Measurements from ENCODE around the gene GALNT13.
A peak's percentile ranks its signal among the peaks of the same experiment; 100 is the strongest.

Gene GALNT13

DNA sequence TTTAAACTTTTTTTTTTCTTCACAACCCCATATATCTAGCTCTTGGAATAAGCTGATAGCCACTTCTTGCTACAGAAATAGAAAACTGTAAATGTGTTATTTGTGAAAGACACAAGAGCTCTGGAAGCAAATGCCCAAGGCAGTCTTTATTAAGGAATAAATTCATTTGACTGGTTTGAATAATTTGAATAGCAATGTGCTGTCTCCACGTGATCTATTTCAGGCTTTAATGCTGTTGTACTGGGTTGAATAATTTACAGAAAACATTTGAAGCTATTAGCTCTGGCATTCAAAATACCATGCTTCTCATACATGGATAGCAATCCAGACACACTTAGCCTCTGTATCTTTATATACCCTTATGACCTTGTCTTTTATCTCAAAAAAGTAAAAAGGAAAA, 460.1 kb downstream of the GALNT13 start:
- DNase-seq, result no peak

DNA sequence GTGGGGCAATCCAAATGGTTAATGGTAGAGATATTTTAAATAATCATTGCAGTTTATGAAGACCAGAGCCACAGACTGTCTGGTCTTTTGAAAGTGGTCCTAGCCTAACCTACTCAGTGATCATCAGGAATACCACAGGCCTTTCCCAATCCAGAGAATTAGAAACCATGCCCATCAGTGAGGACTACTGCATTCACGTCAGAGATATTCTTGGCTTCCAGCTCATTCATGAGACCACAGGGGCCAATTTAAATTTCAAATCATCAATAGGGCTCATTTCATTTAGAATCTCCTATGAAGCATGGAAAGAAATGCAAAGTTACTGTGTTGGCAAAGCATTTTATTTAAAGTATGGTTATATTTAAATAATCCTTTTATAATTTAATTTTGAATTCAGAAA, 464.5 kb downstream of the GALNT13 start:
- DNase-seq, result no peak

DNA sequence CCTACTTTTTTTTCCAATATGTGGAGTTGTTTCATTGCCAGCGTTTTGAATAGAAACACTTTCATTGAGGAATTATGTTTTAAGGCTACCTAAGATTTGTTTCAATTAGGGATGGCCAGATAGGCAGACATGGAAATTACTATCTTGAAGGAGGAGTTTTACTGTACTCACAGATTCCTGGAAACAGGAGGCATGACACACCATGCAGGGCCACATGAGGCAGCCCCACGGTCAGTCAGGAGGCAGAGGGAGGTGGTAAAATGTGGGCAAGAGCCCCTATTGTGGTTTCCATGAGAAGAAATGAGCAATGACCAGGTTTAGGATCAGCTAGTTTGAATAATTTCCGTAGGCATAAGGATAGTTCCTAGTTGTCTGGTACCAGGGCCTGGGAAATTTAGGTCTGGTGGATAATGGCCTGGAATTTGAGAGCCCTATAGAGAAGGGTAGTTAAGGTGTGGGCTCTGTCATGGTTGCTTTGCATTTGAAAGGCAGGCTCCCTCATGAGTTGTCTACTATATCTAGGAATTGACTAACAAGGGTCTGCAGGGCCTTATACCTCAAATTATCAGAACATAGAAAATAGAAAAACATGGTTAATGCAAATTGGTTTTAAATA, 466.7 kb downstream of the GALNT13 start:
- DNase-seq, result no peak

DNA sequence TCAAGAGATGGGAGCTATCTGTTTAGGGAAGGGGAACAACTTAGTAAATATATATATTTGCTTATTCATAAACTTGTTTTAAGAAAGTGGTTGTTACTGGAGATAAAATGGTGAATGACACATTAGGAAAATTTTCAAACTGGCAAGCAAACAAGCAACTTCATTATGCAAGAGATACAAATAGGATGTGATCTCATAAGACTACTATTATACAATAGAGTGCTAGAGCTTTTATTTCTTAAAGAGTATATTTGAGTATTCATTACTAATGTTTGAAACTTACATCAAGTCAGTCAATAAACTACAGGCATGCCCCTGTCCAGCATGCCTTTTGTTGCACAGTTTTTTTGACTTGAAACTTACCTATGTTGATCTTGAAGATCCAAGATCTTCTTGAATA, 471.6 kb downstream of the GALNT13 start:
- DNase-seq, result no peak

DNA sequence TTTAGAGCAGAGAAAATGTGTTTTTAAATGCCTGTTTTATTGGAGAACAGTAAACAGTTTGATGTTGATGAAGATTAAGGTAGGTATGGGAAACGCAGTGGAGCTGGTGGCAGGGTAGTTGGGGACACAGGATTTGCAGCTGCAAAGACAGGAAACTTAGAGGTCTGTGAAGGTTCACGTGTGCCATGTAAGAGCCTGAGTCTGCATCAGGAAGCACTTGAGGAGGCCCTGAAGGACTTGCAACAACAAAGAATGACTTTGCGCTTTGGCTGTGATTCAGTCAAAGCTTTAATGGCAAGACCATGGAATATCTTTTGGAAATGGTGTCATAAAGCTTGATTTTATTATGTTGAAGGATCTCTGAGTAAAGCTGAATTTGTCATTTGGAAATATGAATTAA, 479.2 kb downstream of the GALNT13 start:
- DNase-seq, result no peak

DNA sequence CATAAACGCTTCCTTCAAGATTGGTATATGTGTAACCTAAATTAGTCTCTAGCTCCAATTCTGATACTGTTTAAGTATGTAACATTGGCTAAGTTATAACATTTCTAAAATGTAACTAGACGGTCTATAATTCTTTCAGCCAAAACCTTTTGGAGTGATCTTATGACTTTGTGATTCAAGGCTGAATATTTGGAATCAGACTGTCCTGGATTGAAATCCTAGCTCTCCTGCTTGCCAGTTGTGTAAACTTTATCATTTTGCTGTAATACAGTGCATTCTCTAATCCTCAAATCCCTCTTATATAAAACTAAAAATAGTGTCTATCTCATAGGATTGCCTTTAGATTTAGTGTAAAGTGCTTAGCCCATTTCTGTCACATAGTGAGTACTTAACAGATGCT, 489.6 kb downstream of the GALNT13 start:
- DNase-seq, result no peak

DNA sequence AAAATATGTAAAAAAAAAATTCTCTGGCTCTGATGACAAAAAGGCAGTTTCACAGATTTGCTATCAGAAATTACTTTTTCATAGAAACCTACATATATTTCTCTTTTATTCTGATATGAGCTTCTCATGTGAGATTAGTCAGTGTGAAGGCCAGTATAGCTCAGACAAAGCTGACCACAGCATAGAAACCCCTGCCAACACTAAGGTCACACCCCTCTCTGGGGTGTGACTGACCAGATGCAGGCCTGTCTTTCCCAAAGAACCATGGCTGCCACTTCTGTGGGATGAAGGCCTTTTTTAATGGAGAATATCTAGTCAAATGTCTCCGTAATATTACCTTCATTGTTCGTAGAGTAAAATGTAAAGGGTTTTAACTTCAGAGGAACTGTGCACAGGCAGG, 496.4 kb downstream of the GALNT13 start:
- no peak for DNase-seq

DNA sequence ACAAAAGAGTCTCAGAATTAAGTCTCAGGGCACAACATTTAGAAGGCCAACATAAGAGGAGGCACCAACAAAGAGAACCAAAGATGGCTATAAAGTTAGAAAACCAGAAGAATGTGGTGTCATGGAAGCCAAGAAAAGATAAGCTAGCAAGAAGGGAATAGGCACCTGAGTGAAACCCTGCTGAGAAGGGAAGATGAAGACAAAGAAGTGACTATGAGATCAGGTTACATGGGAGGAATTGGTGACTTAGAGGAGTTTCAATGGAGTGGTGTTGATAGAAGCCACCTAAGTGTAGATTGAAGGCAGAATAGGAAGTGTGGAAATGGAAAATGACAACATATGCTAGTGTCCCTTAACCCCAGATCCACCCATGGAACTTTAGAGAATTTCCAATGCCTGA, 499.2 kb downstream of the GALNT13 start:
- DNase-seq, result no peak

DNA sequence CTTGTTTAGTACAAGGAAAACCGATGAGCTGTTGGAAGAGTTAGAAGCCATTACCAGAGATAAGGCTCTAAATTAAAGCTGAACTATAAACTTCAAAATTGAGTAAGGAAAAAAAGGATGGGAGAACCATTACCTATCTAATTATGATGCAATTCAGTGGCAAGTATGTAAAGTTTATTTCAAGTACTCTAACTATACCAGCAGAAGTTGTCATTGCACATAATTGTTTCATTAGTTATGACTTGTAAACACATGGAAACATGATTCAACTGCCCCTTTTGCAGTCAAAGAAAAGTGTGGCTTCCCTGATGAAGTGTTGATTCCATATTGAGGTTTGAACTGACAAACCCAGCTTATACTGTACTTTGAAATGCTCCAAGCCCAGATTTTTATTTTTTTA, 502.7 kb downstream of the GALNT13 start:
- DNase-seq, result no peak

DNA sequence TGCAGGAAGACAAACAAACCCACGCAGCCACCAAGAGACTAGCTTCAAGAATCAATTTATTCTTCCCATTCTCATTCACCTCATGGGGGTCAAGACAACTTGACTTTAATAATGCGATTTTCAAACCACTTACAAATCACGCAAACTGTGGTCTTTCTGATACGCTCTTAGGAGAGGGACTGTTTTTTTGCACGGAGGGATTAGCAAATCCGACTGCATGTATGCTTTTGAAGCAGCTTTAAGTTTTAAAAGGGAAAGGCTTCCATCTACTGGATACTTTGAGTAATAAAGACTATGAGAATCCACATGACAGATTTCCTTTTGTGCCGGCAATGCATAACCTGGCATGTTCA, 503.8 kb downstream of the GALNT13 start:
- peak; percentile 93 for DNase-seq

DNA sequence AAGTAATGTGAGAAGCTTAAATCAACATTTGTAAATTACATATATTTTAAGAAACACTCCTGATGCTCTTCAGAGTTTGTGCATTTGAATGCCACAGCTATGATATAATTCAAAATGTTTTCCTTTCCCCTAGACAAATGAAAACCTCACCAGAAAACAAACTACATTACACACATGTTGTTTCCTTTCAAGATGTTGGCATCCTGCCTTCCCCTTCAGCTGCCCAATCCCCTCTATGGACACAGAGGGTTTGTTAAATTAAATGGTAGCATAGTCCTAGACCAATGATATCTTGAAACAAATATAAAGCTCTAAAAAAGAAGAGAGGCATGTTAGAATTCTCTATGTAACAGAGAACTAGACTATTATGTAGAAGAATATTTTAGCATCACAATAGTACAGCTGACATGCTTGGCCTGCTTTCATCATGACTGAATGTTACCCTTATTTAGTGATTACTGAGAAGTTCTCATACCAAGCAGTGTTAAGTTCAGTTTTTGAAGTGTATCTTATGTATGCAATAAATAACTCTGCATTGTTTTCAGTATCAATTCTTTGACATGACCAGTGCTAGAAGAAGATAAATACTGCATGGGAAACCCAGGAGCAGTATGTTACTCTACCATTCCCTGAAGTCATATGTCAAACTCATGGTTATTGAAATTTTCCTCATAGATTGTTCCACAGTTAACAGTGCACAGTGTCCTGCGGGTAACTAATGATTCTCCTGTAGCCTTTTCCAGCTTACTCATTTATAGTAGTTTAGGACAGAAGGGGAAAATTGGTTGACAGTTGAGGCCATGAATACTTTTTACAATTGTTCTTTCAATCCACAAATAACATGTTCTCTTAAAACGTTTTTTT, 510.4 kb downstream of the GALNT13 start:
- DNase-seq, result no peak

DNA sequence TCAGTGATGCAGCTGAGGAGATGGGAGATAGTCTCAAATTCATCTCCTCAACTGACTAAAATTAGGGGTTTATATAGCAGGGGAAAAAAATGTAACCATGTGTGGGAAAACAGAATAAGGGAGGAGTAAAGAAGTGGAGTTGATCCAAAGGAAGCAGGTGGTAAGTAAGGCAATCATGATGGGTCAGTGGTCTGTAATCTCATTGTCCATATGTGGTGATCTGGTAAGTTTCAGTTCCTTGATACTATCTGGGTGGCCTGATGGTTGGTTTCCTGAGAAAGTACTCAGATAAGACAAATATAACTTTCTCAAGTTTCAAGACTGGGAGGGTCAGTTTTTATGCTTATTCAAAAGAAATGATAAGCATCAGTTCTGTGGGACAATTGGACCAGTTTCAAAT, 514.5 kb downstream of the GALNT13 start:
- DNase-seq, result no peak

DNA sequence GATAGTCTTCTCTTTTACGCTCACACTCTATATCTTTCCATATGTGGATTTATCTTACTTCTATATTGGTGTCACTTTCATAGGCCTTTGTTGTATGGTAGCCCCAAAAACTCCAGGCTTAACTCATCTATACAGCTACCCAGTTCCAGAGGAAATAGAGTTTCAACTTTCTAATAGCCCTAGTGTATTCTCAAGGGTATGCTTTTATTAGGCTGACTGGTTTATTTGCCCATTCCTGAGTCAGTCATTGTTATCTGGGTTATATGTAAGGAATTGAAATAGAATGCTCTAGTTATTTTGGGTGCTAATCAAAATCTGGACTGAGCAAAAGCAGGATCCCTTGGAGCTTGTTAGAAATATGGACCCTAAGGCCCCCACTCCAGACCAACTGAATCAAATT, 519.3 kb downstream of the GALNT13 start:
- DNase-seq, result no peak

DNA sequence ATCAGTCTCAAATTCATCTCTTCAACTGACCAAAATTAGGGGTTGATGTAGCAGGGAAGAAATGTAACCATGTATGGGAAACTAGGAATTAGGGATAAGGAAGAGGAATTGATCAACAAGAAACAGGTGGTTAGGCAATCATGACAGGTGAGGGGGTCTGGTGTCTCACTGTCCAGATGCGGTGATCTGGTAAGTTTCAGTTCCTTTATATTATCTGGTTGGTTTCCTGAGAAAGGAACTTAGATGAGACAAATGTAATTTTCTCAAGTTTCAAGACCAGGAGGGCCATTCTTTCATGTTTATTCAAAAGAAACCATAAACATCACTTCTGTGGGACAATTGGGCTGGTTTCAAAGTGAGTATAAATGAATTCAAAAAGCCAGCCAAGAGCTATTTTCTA, 520.5 kb downstream of the GALNT13 start:
- DNase-seq, result no peak

DNA sequence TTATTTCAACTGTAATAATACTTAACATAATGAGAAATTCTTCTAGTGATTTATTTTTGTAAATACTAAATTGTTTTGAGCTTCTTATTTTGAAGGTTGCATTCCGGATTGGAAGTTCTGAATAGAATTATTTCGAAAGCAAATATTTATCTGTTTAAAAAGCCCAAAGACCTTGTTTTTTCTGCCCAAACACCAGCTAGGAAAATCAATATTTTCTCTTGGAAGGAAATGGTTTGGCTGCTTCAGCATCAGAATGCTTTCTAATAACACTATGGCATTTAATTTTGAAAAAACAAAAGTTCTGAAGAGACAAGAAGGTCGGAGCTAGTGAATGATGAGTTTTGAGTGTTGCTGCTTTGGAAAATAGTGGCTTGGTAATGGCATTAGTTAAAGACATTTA, 522.9 kb downstream of the GALNT13 start:
- no peak for DNase-seq

DNA sequence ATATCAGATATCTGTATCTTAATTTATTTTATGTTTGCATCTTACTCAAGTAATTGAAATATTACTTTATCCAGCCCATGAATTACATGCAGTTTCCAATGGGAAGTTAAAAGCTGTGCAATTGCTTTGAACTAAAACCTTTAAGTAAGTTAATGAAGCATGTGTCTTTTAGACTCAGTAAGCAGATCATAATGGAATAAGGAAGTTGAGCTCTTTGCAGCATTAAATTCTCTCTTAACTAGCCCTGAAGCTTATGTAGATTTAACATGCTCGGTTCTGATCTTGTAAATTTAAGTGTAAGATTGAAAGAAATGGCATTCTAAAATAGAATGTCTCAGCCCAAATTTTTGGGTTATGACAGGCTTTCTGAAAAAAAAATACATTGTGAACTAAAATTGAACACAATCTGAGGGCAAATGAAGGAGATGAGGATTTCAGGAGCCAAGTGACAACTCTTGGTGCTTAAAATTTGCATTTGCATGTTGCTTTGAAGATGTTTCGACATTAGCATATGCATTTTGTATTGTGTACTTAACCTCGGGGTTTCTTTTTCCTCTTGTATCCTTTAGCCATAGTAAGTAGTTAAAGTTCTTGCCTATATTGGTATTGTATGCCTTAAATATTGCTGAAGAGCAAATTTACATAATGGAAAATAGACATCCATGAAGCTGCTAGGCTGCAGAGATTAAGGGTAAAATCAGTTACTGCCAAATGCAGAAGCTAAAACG, 529.0 kb downstream of the GALNT13 start:
- DNase-seq, result no peak

DNA sequence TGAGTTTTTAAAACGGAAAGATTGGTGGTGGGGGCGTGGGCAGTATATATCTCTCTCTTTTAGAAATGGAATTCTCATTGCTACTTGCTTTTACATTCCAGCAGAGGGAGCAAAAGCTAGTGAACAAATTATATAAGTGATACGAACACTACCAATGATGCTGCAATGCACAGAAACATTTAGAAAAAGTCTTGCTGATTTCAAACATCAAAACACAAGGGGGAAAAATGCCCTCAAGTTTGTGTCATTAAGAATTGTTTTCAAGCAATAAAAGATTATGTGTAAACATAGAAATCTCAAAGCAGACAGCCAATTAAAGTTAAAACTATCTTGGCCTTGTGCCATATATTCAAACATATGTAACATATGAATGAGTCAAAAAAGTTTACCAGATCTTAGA, 530.5 kb downstream of the GALNT13 start:
- DNase-seq, result peak; percentile 55

DNA sequence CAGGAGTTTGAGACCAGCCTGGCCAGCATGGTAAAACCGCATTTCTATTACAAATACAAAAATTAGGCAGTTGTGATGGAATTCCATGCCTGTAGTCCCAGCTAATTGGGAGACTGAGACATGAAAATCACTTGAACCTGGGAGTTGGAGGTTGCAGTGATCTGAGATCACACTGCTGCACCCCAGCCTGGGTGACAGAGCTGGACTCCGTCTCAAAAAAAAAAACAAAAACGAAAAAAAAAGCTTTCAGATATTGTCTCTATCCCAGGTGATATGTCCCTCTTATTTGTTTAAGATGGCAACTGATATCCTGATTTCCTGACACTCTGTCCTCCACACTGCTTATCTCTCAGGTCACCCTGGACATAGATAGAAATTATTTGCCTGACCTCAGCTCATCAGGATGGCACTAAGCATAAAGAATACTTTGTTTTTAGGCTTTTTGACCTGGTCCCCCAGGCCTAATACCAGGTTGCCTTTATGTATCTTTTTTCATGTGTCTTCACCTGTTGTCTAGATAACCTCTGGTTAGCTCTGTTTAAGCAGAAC, 531.6 kb downstream of the GALNT13 start:
- no peak for DNase-seq

DNA sequence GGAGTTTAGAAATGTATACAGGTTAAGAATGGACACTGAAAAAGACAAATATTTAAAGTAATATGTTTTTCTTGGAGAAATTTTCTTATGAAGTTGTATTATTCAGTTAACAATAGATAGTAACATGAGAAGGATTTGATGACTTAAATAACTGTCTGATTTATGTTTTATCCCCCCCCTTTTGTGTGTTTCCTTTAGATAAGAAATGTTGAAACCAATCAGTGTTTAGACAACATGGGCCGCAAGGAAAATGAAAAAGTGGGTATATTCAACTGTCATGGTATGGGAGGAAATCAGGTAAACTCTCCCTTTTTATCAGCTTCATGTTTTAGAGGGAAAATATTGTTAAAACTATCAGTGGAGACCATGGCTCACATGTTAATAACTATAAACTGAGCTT, 537.1 kb downstream of the GALNT13 start:
- DNase-seq, result no peak

DNA sequence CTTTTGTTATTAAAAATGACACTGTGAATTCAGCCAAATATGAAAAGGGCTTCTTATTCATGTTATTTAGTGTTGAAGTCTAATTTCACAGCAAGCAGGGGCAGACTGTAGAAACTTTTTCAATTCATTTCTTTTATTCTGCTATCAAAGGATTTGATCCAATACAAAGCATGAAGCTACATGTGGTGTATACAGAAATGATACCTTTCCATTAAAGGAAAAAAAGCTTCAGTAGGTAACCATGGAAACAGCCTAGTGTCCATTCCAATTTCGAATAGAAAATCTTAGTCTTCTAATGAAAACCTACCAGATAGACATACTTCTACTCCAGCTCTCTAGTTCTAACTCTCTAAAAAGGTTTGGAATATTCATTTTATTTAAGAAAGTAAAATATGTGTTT, 550.5 kb downstream of the GALNT13 start:
- DNase-seq, result no peak

DNA sequence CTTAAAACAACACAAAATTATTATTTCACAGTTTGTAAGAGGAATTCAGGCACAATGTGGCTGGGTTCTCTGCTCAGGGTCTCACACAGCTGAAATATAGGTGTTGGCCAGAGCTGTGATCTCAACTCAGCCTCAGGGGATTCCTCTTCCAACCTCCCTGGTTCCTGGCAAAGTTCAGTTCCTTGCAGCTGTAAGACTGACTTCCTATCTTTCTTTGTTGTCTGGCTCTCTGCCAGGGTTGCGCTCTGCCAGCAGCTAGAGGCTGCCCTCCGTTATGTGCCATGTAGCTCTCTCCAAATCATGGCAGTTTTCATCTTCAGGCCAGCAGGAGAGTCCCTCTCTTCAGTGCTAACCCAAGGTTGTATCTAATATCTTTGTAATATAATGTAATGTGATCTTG, 554.3 kb downstream of the GALNT13 start:
- no peak for DNase-seq

DNA sequence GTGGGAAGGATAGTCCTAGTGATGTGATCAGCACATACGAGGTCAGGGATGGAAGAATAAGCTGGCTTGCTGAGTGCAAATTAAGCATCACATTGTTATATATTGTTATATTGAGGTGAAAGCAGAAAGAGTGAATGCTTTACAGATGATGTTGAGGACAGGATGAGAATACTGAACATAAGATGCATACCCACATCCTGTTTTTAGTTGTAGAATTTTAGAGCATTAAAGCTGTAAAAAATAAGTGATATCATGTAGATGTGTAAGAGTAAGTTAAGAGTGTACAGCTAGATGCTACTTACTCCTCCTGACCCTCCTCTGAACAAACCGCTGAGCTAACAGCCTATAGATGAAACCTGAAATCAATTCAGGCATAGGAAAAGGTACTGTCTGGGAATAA, 555.7 kb downstream of the GALNT13 start:
- no peak for DNase-seq

DNA sequence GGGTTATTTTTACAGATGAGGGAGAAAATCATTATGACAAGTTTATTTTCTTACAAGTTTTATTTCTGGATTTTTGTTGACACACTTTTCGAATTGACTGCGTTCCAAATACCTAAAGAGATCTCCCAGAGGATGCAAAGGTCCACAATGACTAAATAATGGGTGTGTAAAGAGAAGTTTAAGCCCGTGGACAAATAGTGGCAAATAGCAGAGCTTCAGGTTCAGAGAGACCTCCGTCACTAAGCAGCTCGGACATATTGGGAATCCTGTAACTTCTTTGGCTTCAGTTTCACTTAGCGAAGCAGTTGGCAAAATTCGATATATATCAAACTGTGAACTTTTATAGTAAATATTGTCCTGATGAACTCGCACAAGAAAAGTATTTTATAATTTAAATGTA, 556.3 kb downstream of the GALNT13 start:
- DNase-seq, result no peak

DNA sequence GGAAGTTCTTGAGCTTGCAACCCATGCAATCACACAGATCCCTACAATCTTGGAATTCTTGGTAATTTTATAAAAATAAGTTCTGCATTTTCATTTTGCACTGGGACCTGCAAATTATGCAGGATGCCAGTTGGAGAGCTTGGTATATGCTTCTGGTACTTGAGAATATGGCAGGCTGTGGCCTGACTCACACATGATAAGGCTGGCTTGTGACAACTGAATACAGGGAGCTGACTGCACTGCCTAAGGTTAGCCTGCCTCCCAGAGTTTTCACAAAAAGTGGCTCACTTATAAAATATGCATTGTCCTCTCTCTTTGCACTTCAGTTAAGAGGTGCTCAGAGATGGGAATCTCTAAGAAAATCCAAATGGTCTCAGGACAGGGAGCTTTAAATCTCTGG, 561.3 kb downstream of the GALNT13 start:
- DNase-seq, result no peak
